Medulla oblongata (tissue), 1 donor: ENCODE measurements around the gene GRID1.
A peak's percentile ranks its signal among the peaks of the same experiment; 100 is the strongest.

Experiments
- DNase-seq: peaks from one replicate; pipeline ENCODE4 v3.0.0-alpha.2; 2015; ENCODE audit errors: extremely low spot score

Gene GRID1

DNA sequence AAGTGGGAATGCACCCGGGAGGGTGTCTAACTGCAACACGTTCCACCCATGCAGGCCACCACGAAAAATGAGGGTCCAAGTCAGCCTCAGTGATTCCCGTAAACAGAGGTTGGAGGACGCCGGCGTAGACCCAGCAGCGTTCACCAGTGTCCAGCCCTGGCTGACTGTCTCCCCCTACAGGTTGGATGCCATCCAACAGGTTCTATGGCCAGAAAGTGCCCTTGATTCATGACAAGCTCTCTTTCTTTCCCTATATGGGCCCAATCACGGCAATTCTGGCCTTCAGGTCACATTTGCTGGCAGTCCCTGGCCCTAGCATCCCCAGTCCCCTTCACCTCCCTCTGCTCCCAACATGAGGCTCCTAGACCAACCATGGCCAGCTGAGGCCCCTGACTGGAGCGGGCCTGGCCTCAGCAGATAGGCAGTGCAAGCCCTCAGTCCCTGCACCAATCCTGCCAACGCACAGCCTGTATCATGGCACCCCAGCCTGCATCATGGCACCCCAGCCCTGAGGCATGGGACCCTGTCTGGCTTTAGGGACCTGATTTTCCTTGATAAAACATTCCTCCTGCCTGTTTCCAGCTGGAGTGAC, 227.4 kb downstream of the GRID1 start:
- peak; percentile 69 for DNase-seq

DNA sequence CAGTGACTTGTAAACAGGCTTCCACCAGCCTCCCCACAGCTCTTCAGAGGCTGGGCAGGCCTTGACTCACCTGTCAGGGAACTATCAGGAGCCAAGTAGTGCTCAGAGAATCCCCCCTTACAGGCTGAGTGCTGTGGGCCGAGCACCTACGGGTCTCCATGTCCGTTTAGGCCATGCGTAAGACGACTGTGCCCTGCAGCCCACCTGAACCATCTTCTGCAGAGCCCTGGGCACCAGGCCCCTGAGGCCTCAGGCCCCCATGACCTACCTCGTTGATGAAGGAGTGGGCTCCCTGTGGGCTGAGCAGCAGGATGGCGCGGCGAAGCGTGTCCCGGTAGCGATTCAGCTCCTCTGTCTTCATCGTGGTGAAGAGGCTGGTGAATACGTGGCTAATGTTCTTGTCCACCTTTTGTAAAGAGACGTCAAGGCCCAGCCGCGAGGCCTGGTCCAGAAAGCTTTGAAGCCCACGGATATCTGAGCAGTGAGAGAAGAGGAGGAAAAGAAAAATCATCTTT, 228.0 kb downstream of the GRID1 start:
- no peak for DNase-seq

DNA sequence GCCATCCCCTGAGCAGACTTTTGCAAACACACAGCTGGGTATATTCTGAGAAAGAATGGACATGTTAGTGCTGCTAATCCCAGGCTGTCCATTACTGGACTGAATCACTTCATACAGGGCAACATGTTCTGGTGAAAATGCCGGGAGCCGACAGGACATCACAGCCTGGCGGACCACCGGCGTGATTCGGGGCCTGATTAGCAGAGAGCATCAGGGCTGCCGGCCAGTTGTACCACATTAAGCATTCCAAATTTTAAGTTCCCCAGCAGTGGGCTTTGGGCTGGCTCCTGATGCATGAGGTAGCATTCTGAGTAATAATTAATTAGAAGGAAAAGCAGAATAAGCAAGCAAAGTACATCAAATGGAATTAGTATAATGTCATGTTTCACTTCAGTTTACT, 229.0 kb downstream of the GRID1 start:
- DNase-seq, result no peak

DNA sequence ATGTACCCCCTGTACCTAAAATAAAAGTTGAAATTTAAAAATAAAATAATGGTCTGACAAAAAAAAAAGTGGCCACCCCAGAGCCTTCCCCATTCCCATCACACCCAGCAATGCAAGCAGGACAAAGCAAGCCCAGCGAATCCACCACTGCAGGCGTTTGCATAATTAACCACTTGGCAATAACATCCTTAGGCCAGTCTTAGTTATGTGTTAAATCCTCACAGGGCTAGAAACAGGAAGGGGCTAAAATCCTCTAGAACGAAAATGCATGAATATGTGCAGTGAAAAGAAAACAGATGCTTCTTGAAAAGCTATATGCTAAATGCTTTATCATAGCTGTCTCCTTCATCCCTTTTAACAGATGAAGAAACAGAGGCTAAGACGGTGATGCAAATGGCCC, 229.7 kb downstream of the GRID1 start:
- no peak for DNase-seq

- no peak for DNase-seq
These were observed 231.4 kb downstream of the GRID1 start for GRCh38 chr10:86135191-86135590.

DNA sequence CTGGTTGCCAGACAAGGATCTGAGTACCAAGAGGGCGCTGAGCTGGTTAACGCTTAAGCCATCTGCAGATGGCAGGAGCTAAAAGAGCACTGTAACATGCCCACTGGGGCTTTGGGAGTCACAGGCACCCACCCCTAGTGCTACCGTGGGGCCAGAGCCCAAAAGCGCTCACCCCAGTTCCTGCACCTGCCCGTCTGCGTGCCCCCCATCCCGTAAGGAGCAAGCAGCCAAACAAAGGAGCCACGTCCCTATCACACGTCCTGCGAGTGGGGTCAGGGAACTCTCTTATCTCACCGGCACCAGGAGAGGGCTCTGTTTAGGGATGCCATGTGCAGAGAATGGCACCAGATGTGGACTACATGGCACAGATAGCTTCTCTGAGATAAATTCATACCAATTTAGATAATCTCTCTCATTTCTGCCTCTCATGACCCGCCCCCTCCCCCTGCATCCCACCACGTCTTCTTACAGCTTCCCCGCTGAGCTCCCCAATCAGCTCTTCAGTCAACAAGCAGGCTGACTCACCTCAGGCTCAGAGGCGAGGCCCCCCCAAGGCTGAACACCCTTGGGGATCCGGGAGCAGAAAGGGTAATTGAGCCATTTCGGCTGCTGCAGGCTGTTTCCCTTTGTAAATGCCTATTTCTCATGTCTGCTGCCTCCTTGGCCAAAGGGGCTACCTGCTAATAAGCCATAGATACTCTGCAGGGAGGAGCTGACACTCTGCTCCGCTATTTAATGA, 235.7 kb downstream of the GRID1 start:
- no peak for DNase-seq

- DNase-seq, result no peak
These were observed 236.6 kb downstream of the GRID1 start for GRCh38 chr10:86130041-86130440.

DNA sequence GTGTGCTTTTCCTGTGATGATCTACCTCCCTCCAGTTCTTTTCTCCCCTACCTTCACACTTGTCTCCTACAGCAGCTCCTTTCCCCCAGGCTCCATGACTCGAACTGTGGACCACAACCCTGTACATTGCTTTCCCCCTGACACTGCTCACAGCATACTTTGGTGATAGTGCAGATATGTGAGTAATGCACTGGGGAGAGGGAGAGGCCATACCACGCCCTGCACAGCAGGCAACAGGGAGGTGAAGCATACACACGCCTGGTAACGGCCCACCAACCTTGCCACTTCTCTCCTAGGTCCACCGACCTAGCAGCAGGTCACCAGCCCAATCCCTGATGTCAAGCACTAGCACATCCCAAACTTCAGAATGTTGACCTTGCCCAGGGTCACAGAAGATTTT, 238.2 kb downstream of the GRID1 start:
- no peak for DNase-seq

DNA sequence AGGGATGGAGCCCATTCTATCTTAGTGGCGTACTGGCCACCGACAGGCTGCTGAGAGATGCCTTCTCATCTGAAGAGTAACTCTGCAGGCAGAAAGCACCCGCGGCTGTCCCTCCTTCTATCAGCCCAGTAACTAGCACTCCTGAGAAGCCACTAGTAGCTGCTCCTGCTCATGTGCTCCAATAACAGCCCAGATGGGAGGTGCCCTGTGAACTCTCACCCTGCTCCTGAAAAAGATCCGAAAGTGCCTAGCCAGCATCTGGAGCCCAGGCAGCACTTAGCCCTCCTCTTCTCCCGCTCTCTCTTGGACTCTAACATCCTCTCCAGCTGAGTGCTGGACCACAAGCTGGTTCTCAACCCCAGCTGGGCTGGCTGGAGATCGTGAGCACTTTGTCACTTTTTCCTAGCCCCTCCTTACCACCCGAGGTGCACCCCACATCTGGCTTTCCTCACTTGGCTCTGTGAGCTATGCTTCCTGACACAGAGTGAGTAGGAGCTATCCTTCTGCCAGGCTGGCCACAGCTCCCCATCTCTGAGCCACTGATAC, 239.2 kb downstream of the GRID1 start:
- DNase-seq, result no peak

GRCh38 chr10:86124734-86125133, 241.9 kb downstream of the GRID1 start:
- no peak for DNase-seq

DNA sequence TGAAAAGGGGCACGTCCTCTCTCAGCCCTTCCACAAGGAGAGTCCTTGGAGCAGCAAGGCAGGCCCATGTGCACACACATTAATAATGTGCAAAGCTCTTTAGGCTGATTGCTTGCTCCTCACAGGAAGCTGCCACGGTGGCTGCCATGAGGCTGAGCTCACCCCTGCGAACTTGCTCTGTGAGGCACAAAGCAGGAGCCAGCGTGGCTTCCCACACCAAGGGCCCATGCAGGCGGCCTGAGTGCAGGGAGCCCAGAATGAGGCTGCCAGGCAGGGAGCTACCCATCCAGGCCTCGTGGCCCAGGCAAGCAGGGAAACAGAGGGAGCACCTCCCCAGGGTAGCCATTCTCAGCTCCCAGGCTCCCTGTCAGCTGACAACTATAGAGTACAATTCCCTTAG, 242.9 kb downstream of the GRID1 start:
- DNase-seq, result no peak

- no peak for DNase-seq
These were observed 243.3 kb downstream of the GRID1 start for GRCh38 chr10:86123304-86123703.

DNA sequence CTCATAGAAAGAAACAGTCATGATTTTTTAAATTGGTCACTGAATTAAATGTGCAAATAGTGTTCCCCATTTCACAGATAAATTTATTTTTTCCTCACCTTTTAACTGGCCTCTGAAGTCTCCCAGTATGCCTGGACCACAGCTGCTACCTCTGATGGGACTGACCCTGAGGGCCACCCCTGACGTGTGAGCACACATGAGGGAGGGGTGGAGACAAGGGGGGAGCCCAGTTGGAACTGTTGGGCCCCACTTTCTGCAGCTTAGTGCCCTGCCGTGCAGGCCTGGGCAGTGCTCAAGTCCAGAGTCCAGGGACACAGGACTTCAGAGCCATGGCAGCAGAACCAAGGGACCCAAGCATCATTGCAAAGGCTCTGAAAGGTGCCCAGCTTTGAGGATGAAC, 243.9 kb downstream of the GRID1 start:
- no peak for DNase-seq

GRCh38 chr10:86121200-86121599, 245.4 kb downstream of the GRID1 start:
- DNase-seq, result no peak

DNA sequence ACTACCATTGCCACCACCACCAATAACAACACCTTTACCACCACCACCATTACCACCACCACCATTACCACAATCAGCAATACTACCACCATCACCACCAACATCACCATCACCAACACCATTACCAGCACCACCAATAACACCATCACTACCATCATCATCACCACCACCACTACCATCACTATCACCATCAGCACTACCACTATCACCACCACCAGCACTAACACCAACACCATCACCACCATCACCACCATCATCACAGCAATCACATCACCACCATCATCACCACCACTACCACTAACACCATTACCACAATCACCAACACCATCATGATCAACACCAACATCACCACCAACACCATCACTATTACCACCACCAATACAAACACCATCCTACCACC, 249.5 kb downstream of the GRID1 start:
- no peak for DNase-seq

DNA sequence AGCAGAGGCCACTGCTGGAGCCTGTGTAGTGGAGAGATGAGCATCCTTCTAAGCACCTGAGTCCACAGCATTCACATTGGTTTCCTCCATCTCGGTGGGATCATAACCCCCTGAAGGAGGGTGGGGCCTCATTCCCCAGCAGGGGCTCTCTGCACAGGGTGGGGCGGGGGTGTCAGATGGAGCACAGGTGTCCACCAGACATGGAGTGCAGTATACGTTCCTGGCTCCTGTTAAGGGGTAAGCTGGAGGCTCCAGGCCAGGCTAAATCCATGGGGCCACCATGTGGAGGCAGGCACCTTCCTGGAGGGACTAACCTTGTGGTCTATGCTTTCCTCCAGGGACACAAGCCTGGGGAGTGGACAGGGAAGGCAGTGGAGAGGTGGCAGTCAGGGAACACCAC, 252.6 kb downstream of the GRID1 start:
- no peak for DNase-seq

DNA sequence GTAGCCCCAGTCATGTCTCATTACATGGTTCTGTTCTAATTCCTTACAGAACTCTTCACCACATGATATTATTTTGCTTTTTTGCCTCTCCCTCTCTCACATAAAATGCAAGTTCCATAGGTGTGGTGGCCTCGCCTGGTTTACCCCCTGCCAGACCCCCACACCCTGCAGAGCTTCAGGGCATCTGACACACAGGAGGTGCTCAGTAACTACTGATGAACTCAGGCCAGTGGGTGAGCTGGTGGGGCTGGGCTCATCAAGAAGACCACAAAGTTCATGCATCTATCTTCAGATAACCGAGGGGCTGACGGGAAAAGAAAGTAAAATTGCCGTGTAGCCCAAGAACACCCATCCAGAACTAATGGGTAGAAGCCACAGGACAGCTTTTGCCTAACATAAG, 253.1 kb downstream of the GRID1 start:
- no peak for DNase-seq

- no peak for DNase-seq
These were observed 253.6 kb downstream of the GRID1 start for GRCh38 chr10:86113044-86113443.

GRCh38 chr10:86111902-86112545, 254.6 kb downstream of the GRID1 start:
- no peak for DNase-seq

- DNase-seq, result no peak
These were observed 256.3 kb downstream of the GRID1 start for GRCh38 chr10:86110156-86110786.

- no peak for DNase-seq
These were observed 257.2 kb downstream of the GRID1 start for GRCh38 chr10:86109421-86109820.

DNA sequence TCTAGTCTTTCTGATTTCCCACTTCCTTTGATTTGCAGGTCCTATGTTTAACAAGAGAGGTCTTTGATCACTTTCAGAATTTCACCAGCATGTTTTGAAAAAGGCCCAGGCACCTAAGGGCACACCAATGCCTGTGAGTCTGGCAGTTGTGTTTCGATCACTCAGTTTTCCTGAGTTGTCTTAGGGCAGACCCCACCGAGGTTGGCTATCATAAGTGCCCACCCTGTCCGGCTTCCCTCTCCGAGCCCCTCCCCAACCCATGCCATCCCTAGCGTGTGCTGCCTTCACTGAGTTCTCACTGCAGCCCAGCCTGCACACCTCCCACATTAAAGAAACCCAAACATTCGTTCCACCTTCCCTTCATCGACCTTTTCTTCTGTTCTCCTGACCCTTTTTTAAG, 257.9 kb downstream of the GRID1 start:
- DNase-seq, result no peak
